Neural cell (in vitro differentiated cells): ENCODE measurements around the gene SULT4A1.

Source experiments
- CTCF ChIP-seq: fragments of 450-650 bp; IDR thresholded peaks from 2 replicates; pipeline ENCODE4 v1.5.1; 2014; ENCODE audit warnings: antibody characterized with exemption, mild to moderate bottlenecking, moderate library complexity; ENCODE audit not compliant: poor library complexity, severe bottlenecking
- TAF1 ChIP-seq: IDR thresholded peaks from 2 replicates; pipeline ENCODE4 v1.6.1; 2012; ENCODE audit warnings: low read depth

GRCh38 chr22:43829904-43830851 lies 32.1 kb downstream of the SULT4A1 start:
- TF ChIP-seq CTCF = no peak
- TF ChIP-seq TAF1 = no peak
